A673 (cell line): Measurements from ENCODE around the gene KLKB1. TPM values are rescaled to one million over a fixed set of nuclear protein-coding genes. Genes with fewer than 3 reads are reported as not detected.

Source experiments
- BruUV-seq: library from RNA; stranded (reverse); fragments of 400-500 nt; replicated peaks from 2 replicates; lab custom pipeline; 2021; lab: Mats Ljungman, UMichigan
- CTCF ChIA-PET: fragments of 300-600 bp; sonication (Branson Sonifier 250); formaldehyde crosslinking; loops from one replicate; lab custom pipeline; 2022; ENCODE audit warnings: antibody characterized with exemption; lab: Charles Lee
- POLR2A ChIA-PET: fragments of 300-600 bp; sonication (Branson Sonifier 250); formaldehyde crosslinking; loops from one replicate; lab custom pipeline; 2022; ENCODE audit warnings: antibody characterized with exemption; ENCODE audit not compliant: low non-redundant PET; lab: Charles Lee
- DNase-seq: peaks from one replicate; pipeline ENCODE4 v3.0.0-alpha.2; 2015; ENCODE audit warnings: low spot score
- H3K27ac ChIP-seq: fragments of 200-600 bp; sonication (generic); 2 replicates; pipeline ENCODE4 v1.5.1; 2016; ENCODE audit warnings: mixed run types, low read depth, mild to moderate bottlenecking, mixed read lengths, antibody characterized with exemption, low read length; ENCODE audit not compliant: poor library complexity, severe bottlenecking
- H3K27me3 ChIP-seq: fragments of 200-600 bp; sonication (generic); replicated peaks from 2 replicates; pipeline ENCODE4 v1.6.1; 2017; ENCODE audit warnings: mixed run types, low read depth, mild to moderate bottlenecking, mixed read lengths, antibody characterized with exemption, low read length; ENCODE audit not compliant: insufficient read depth, poor library complexity
- H3K36me3 ChIP-seq: fragments of 200-600 bp; sonication (generic); 2 replicates; pipeline ENCODE4 v1.6.1; 2016; ENCODE audit warnings: mixed run types, mild to moderate bottlenecking, mixed read lengths, antibody characterized with exemption, low read length; ENCODE audit not compliant: insufficient read depth, poor library complexity, severe bottlenecking
- H3K4me1 ChIP-seq: fragments of 200-600 bp; sonication (generic); 2 replicates; pipeline ENCODE4 v1.6.1; 2017; ENCODE audit warnings: mixed run types, mild to moderate bottlenecking, mixed read lengths, antibody characterized with exemption, low read length; ENCODE audit not compliant: insufficient read depth, poor library complexity, severe bottlenecking
- H3K4me3 ChIP-seq: fragments of 200-600 bp; sonication (generic); 2 replicates; pipeline ENCODE4 v1.5.1; 2016; ENCODE audit warnings: low read depth, mixed run types, mild to moderate bottlenecking, mixed read lengths, low read length; ENCODE audit not compliant: poor library complexity, severe bottlenecking
- H3K9me3 ChIP-seq: fragments of 200-600 bp; sonication (generic); 2 replicates; pipeline ENCODE4 v1.6.1; 2016; ENCODE audit warnings: mixed run types, low read depth, mild to moderate bottlenecking, mixed read lengths, antibody characterized with exemption, low read length; ENCODE audit not compliant: poor library complexity, severe bottlenecking
- EZH2 ChIP-seq: fragments of 200-600 bp; sonication (generic); IDR thresholded peaks from 2 replicates; pipeline ENCODE4 v1.6.1; 2017; ENCODE audit warnings: borderline replicate concordance, low read depth, mild to moderate bottlenecking, mixed read lengths, antibody characterized with exemption, low read length; ENCODE audit not compliant: poor library complexity, severe bottlenecking
- intact Hi-C: fragments of 100-400 bp; cut with micrococcal nuclease; formaldehyde crosslinking; loops from one replicate; pipeline ENCODE4 v1.10.0; 2022; ENCODE audit not compliant: unreplicated experiment
- total RNA-seq: library from RNA; stranded (reverse); gene quantifications from 2 replicates; pipeline ENCODE4 v1.2.3, GENCODE V29; 2021
- TF ChIP-seq, protein P1 (sequence below): fragments of 300-800, 200-600 bp; sonication (generic); conservative IDR thresholded peaks from 2 replicates; pipeline ENCODE4 v1.5.1; 2017; ENCODE audit warnings: low read depth, mild to moderate bottlenecking, antibody characterized with exemption, low read length, moderate library complexity, mixed read lengths

Gene KLKB1
- total RNA-seq, 1 experiment from 2014 or later, result not detected

- intact Hi-C loops, result loop anchor here (5.0 kb wide), 1 partner anchor 123 kb away; the partner anchor contains the start of gene TLR3
- no peaks in the 10 kb centered on the region for H3K27me3 ChIP-seq
- peak overlapping the region; percentile 86 for H3K27ac ChIP-seq
- BruUV-seq, result no TSS peak
- peak; percentile 68 for DNase-seq
- H3K9me3 ChIP-seq, result no peaks in the 10 kb centered on the region
- TF ChIP-seq EZH2, result no peak
- TF ChIP-seq, protein P1, sequence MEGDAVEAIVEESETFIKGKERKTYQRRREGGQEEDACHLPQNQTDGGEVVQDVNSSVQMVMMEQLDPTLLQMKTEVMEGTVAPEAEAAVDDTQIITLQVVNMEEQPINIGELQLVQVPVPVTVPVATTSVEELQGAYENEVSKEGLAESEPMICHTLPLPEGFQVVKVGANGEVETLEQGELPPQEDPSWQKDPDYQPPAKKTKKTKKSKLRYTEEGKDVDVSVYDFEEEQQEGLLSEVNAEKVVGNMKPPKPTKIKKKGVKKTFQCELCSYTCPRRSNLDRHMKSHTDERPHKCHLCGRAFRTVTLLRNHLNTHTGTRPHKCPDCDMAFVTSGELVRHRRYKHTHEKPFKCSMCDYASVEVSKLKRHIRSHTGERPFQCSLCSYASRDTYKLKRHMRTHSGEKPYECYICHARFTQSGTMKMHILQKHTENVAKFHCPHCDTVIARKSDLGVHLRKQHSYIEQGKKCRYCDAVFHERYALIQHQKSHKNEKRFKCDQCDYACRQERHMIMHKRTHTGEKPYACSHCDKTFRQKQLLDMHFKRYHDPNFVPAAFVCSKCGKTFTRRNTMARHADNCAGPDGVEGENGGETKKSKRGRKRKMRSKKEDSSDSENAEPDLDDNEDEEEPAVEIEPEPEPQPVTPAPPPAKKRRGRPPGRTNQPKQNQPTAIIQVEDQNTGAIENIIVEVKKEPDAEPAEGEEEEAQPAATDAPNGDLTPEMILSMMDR, result 0 out of 2 replicates have a peak, but pooled peaks have one; percentile 27
- ChIA-PET CTCF (no interaction called here), POLR2A (no interaction called here)
- peaks cover 16% of the 10 kb centered on the region for H3K4me1 ChIP-seq
- no peaks in the 10 kb centered on the region for H3K36me3 ChIP-seq
- peak overlapping the region; percentile 71 for H3K4me3 ChIP-seq
Observed at GRCh38 chr4:186190581-186191199, 36.6 kb upstream of the KLKB1 start.

GRCh38 chr4:186191200-186192065, 35.9 kb upstream of the KLKB1 start, which contains the start of gene CYP4V2:
Gene CYP4V2, plus strand, starts transcription at chr4:186191567. Its CDS starts 257 bp downstream, at chr4:186191824.
- intact Hi-C loops, result loop anchor here (5.0 kb wide), 1 partner anchor 124 kb away; the partner anchor contains the start of gene TLR3
- no TSS peak for BruUV-seq
- H3K36me3 ChIP-seq, result no peaks in the 10 kb centered on the region
- peak within 1 kb of the TSS; percentile 71 for H3K4me3 ChIP-seq
- no peaks in the 10 kb centered on the region for H3K9me3 ChIP-seq
- POLR2A ChIA-PET, result no interaction called here
- CTCF ChIA-PET, result interaction anchor here (0.6 kb wide), 1 partner anchor 139 kb away, joined by 3 read pairs; no protein-coding TSS in a partner anchor
- H3K27ac ChIP-seq, result peak within 1 kb of the TSS; percentile 86
- H3K27me3 ChIP-seq, result no peaks in the 10 kb centered on the region
- DNase-seq, result peak; percentile 85
- peaks cover 16% of the 10 kb centered on the region for H3K4me1 ChIP-seq
- TF ChIP-seq, protein P1, result peak; percentile 23; the same call in 1 of the 2 replicates
- no peak for TF ChIP-seq EZH2

GRCh38 chr4:186192066-186192612, 35.2 kb upstream of the KLKB1 start:
- Histone ChIP-seq H3K9me3 (no peaks in the 10 kb centered on the region), H3K4me3 (peak overlapping the region; percentile 71), H3K27me3 (no peaks in the 10 kb centered on the region), H3K4me1 (peaks cover 16% of the 10 kb centered on the region), H3K27ac (peak overlapping the region; percentile 86), H3K36me3 (no peaks in the 10 kb centered on the region)
- intact Hi-C loops, result loop anchor here (5.0 kb wide), 1 partner anchor 125 kb away; the partner anchor contains the start of gene TLR3
- TF ChIP-seq, protein P1, result no peak
- no peak for TF ChIP-seq EZH2
- CTCF ChIA-PET, result interaction anchor here (0.6 kb wide), 1 partner anchor 1724 kb away, joined by 3 read pairs; no protein-coding TSS in a partner anchor
- POLR2A ChIA-PET, result interaction anchor here (0.8 kb wide), 1 partner anchor 28 kb away, joined by 5 read pairs; no protein-coding TSS in a partner anchor
- BruUV-seq, result no TSS peak
- DNase-seq, result peak; percentile 43
